HG03175 (cell line): ENCODE measurements around the gene CREG2.
A peak's percentile ranks its signal among the peaks of the same experiment; 100 is the strongest.
"Not testable (repeated sequence)": the region's sequence is repeated elsewhere in the genome, so short reads cannot be mapped to it uniquely, and the experiment has no call there.

ENCODE experiments used
- ATAC-seq: cut with Tn5 transposase; IDR thresholded peaks from one replicate; pipeline ENCODE4 v1.9.1; 2021; ENCODE audit warnings: mild to moderate bottlenecking, moderate library complexity; ENCODE audit not compliant: unreplicated experiment

CREG2 gene

GRCh38 chr2:101375653-101376052 lies 11.7 kb downstream of the CREG2 start:
- no peak for ATAC-seq

DNA sequence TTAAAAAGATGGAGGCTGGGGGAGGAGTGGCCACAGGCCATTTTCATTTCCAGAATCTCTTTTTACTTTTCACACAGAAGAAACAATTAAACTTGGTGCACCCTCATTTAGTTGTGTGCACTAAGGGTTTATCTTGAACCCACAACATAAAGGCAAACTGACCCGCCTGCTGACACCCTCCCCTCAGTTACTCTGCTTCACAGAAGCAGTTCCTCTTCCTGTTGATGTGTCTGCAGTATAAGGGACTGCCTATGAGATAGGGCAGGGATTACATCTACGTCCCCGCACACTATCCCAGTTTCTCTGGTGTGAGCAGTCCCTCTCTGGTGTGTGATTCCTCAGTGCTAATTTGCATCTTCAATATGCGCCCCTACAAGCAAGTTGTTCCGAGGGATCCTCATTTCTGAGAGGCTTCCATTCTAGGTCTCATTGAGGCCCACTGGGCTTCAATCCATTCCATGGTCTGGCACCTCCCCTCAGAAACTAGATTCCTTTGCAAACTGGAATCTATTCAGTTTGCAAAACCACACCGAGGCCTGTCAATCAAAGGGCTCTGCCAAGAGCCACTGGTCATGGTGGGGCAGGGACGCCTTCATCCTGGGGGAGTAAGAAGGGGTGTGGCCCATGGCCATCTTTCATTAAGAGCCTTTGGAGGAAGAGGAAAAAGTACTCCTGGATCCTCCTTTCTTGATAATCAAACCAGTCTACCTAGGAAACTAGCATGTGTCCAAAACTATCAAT lies 12.3 kb downstream of the CREG2 start:
- ATAC-seq, result no peak

DNA sequence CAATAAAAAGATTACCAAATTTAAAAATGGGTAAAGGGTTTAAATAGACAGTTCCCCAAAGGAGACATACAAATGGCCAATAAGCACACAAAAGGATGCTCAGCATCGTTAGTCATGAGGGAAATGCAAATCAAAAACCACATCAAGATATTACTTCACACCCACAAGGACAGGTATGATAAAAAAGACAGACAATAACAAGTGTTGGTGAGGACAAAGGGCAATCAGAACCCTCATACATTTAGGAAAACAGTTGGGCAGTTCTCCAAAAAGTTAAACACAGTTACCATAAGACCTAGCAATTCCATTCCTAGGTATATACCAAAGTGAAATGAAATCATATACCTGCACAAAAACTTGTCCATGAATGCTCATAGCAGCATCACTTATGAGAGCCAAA lies 14.5 kb downstream of the CREG2 start:
- ATAC-seq, result no peak

DNA sequence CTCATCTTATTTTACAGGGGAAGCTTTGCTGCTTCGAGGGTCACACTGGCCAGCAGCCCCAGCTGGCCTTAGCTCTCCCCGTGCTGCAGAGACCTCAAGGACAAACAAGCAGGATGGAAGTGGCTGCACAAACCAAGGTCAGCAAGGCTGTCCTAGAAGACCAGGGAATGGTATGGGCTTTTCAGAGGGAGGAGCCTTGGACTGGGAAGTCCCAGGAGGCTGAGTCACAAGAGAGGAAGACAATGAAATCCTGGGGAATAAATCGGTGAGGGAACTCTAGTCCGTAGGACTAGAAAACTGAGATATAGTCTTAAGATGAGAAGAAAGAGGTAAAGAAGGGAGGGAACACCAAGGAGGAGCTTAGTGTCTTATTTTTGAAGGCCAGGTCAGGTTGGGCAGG lies 15.7 kb downstream of the CREG2 start:
- ATAC-seq, result no peak

DNA sequence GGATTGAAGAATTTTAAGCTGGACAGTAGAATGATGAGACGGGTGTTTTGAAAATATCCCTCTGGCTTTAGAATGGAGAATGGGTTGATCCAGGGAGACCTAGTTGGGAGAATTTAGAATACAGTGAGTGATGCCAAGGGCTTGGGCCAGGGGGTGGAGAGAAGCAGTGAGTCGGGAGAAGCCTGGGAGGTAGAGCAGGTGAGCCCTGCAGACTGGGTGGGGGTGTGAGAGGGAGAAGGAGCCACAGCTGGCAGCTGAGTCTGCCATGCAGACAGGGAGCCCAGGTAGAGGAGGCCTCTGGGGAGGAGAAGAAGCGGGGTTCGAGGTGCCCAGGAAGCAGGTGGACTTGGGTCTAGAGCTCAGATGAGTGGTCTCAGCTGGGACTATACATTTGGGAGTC lies 18.2 kb downstream of the CREG2 start:
- ATAC-seq, result no peak

- ATAC-seq, result no peak
These were observed 18.9 kb downstream of the CREG2 start for GRCh38 chr2:101368376-101368775.

DNA sequence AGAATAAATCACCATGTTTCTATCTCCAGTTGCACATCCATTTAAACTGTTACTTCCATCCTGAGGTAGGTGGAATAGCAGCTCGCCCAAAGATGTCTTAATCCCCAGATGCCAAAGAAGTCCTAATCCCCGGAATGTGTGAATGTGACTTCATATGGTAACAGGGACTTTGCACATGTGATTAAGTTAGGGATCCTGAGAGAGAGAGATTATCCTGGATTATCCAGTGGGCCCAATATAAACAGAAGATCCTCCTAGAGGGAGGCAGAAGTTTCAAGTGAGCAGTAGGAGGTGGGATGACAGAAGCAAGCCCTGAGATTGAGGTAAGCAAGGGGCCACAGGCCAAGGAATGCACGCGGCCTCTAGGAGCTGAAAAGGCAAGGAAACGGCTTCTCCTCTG lies 19.8 kb downstream of the CREG2 start:
- no peak for ATAC-seq

- no peak for ATAC-seq
These were observed 22.4 kb downstream of the CREG2 start for GRCh38 chr2:101364878-101365277.

- ATAC-seq, result no peak
These were observed 24.5 kb downstream of the CREG2 start for GRCh38 chr2:101362777-101363176.

DNA sequence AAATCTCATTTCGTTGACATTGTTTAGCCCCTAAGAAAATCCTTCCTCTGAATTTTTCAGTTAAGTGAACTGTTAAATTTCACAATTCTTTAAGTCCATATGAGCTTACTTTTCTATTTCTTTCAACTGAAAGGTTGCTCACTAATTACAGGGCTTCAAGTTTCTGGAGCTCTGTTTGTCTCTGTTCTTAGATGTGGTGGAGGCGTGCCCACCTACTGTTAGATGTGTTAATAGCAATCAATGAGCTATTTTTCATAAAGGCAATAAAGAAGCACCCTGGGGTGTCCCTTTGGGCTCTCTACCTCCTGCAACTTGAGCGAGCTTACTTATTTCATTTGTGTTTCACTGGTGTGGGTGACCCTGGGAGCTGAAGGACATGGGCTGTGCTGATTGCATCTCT lies 25.0 kb downstream of the CREG2 start:
- no peak for ATAC-seq

- peak; percentile 61 for ATAC-seq
These were observed 25.8 kb downstream of the CREG2 start for GRCh38 chr2:101361522-101361921.

DNA sequence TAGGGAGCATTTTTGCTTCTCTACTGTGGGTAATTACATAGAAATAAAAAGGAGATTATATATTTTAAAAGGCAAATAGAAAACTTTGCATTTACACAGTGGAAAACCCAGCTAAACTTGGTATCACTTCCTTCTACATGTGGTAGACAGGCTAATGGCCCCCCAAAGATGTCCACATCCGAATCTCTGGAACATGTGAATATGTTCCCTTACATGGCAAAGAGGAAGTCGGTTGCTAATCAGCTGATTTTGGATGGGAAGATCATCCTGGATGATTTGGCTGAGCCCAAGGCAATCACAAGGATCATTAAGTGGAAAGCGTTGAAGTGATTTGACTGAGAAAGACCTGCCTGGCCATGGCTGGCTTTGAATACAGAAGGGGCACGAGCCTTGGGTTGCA lies 26.2 kb downstream of the CREG2 start:
- ATAC-seq, result no peak

GRCh38 chr2:101360232-101360631 lies 27.1 kb downstream of the CREG2 start:
- no peak for ATAC-seq

DNA sequence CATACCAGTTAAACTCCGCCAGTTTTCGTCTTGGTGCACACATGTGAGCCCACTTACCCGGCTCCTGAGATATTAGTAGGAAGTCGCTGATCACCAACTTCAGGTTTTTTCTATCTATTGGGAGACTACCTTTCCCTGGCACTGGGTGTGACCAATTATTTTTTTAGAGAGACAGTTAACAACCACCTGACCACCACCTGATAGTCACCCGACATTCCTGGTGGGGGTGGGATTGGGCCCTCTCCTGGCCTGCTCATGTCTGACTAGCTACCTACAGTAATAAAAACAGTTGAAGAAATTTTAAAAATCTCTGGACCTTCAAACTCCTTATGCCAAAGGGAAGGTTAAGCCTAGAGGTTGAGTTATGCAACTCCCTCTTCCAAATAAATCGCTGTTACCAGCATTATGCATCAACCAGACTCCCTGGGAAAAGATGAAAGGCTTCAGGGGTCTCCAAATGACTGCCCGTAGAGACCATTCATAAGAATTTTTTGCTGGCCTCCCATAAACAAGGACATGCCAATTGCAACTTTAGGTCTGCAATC lies 27.8 kb downstream of the CREG2 start:
- ATAC-seq, result no peak

GRCh38 chr2:101357376-101357775 lies 29.9 kb downstream of the CREG2 start:
- ATAC-seq, result no peak

DNA sequence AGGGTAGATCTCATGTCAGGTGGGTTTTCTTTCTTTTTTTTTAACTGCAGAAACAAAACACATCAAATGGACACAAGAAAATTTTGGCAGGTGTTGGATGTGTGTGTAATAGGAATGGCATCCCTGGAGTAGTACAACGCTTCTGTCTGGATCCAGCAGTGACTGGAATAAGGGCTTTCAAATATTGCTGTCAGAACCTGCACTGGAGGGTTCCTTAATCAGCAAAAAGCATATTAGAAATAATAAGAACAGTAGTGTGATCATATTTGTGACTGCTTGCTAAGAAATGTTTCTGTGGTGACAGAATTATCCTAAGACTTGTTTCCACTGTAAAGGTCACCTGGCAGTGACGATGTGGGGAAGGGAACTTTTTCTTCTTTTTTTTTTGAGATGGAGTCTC lies 30.8 kb downstream of the CREG2 start:
- no peak for ATAC-seq

GRCh38 chr2:101356055-101356454 lies 31.2 kb downstream of the CREG2 start:
- ATAC-seq, result no peak

GRCh38 chr2:101355401-101356054 lies 31.8 kb downstream of the CREG2 start:
- ATAC-seq, result no peak

- no peak for ATAC-seq
These were observed 32.6 kb downstream of the CREG2 start for GRCh38 chr2:101354420-101355311.

- ATAC-seq, result not testable (repeated sequence)
These were observed 34.7 kb downstream of the CREG2 start for GRCh38 chr2:101352631-101353030.

- no peak for ATAC-seq
These were observed 36.1 kb downstream of the CREG2 start for GRCh38 chr2:101351207-101351606.
